NOMO-1 (cell line): ENCODE data around the gene SYNM.

Experiments used
- DNase-seq, 2 experiments: peaks; one replicate each; lab custom pipeline; 2025; ENCODE audit not compliant: unreplicated experiment in 2 of 2; lab: John Stamatoyannopoulos, UW

Gene SYNM

DNA sequence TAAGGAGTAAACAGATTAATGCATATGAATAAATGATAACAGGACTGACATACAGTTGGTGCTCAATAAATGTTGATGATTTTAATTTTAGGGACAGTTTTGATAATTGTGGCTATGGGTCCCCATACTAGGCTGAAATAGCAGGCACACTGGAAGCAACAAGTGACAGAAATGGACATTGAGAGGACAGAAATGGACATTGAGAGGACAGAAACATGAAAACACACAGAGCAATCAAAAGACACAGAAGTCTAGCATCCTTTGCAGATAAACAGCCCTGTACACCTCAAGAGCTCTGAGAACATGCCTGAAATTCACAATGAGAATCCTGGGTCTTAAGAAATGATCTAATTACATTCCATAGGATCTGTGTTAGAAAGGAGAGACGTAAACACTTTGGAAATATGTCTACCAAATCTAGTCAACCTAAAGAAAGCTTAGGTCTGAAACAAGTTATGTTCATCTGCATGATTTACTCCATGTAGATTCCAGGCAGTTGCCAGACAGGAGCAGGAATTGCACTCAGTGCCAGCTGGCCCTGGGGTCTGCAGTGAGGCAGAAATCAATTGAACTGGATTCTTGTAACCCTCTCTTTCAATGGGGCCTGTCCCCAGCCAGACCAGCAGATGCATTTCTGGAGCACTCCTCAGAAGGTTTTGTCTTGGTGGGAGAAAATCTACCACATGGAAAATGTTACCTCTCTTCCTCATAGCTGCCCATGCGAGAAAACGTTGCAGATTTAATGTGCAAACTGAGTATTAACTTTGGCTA is 60.3 kb downstream of the SYNM start:
- no peak for DNase-seq

DNA sequence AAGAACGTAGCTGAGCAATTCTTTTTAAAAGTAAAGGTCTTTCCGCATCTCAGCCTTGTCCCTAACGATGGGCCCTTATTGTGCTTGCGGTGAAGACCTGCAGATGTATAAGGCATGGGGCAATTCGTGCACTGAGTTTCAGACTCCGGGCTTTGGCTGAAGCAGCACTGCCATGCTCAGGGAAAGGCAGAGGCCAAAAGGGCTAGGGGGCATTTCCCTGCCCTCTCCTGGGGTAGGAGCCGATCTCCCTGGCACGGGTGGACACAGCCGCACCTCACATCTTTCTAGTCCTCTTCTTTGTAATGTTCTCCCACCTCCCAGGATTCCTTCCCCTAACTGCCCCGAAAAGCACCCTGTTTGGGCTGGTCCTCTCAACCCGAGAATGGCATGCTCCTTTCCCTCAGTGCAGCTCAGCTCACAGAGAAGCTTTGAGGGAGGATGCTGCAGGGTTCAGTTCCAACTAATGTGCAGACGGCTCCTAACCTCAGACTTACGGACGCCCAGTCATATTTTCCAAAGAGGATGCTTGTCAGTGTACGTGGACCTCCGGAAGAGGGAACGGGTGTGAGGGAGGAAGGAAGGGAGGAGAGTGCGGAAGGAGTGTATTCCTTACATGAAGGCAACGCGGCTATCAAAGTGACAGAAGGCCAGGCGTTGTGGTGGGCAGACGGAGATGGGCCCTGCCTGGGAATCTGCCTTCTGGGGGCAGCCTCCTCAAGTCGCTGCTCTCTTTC is 61.2 kb downstream of the SYNM start:
- no peak for DNase-seq

GRCh38 chr15:99167201-99167600 is 62.3 kb downstream of the SYNM start:
- no peak for DNase-seq

DNA sequence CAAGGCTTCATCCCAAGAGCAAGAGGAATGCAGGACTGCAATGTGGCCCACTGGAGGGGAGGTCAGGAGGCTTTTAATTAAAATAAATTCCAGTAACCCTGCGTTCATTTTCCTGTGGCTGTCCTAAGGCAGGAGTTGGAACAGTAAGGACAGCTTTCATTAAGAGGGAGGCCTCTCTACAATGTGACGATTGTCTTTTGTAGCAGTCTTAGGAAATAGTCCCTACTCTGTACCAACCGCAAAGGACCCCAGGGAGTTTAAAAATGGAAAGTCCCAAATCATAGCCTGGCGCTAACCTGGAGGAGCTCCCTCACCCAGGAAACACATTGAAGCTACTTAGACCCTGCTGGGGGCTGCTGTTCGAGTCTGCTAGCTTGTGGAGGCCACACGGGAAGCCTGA is 62.8 kb downstream of the SYNM start:
- no peak for DNase-seq

- DNase-seq = no peak
These were observed 64.0 kb downstream of the SYNM start for GRCh38 chr15:99168601-99169580.

DNA sequence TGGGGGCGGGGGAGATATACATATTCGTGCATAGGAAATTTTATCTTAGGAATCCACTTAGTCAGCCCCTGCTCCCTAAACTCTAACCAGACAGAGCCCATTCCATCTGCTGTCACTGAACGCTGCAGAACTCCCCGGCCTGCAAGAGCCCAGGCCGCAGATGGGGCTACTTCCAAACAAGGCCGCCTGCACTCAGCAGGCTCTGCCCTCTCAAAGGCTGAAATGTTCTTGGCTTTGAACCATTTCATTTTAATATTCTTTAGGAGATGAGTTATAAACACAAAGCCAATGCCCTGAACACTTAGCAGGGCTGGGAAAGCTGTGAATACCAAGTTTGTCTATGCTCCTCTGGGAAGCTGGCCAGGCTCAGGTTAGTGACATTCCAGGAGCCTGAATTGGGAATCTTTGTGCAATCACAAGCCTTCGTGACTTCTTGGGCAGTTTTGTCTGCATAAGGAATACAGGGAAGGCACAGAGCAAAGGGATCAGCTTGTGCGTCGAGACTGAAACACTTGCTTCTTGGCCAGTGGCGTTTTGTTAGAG is 65.0 kb downstream of the SYNM start:
- no peak for DNase-seq

GRCh38 chr15:99170476-99171065 is 65.7 kb downstream of the SYNM start:
- no peak for DNase-seq

DNA sequence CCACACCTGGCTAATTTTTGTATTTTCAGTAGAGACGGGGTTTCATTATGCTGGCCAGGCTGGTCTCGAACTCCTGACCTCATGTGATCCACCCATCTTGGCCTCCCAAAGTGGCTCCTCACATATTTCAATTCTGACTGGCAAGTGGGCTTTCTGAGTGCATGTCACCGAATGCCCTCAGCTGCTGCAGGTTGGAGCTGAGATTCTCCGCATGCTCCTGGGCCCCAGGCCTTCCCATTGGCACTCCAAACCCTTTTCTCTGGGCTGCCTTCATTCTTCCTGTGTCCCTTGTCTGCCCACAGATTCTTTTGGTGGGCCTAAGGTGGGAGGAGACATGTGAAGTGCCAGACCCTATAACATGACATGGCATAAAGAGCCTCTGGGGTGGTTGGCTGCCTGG is 67.3 kb downstream of the SYNM start:
- no peak for DNase-seq

GRCh38 chr15:99172989-99173388 is 68.1 kb downstream of the SYNM start:
- DNase-seq = no peak

DNA sequence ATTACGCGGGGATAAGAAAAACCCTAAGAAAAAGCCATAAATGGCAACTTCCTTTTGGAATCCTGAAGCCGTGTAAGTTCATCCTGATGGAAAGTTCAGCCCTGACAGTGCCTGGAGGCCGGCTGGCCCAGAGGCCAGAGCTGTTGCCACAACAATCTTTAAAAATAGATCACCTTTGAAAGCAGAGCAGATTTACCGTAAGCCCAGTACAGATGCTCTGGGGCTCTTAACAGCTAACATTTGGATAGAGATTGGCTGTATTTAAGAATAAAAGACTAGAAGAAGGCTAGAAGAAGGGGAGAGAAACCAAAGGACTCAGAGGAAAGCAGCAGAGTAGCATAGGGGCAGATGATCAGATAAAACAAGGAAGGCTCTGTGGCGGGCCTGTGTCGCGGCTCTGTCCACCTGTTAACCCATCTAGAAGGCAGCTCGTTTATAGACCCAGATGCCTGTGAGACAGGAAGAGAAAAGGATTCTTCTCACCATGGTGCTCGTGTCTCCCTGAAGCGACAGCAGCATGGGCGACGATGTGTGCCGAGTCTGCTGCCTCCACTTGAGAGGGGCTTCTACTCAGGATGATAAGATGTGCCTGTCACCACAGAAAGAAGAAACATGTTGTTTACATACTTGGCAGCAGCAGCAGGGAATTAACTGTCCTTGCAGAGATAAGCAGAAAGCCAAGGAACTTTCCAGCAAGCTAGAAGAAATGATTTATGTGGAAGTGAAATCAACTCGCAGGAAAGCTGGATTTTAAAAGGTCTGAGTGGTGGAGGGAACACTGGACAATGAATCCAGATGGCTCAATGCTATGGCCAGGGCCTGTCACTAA is 69.9 kb downstream of the SYNM start:
- DNase-seq = no peak

DNA sequence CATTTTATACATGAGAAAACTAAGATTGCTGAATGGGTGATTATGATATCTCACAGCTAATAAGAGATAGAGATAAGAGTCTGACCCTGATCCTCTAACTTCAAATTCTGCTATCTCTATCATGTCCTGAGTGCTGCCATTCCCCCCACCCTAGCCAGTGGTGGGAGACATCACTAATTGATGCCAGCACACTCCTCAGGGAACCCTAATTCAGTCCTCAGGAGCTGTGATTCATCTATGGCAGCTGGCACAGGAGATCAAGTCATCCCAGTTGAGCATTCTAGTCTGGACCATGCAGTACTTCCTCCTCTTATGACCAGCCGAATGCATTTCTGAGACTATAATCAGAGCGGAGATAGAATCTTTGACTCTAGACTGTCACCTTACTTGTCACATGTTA is 71.9 kb downstream of the SYNM start:
- DNase-seq = no peak

DNA sequence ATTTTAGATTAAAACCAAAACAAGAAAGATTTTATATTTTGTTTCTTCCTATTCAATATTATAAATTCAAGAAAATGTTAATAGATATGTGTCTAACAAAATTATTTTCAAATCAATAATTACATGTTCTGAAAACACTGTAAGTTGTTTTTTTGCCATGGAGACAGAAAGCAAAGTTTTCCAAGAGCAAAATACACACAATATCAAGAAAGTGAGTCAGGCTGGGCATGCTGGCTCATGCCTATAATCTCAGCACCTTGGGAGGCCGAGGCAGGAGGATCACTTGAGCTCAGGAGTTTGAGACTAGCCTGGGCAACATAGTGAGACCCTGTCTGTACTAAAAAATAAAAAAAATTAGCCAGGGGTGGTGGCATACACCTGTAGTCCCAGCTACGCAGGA is 72.8 kb downstream of the SYNM start:
- no peak for DNase-seq

- DNase-seq = no peak
These were observed 75.4 kb downstream of the SYNM start for GRCh38 chr15:99180086-99180963.

DNA sequence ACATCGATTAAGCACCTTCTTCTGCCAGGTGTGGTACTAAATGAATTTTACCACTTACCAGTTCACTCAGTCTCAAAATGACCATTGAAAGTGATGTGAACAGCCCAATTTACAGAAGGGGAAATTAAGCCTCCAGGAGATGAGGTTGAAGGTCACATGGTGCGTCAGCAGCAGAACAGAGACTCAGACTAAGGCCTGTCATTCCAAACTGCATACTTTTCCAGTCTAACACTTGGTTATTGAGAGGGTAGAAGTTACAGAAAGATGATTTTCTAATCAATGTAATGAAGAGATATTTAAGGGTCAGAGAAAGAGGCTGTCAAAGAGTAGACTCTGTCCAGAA is 76.1 kb downstream of the SYNM start:
- DNase-seq = no peak

DNA sequence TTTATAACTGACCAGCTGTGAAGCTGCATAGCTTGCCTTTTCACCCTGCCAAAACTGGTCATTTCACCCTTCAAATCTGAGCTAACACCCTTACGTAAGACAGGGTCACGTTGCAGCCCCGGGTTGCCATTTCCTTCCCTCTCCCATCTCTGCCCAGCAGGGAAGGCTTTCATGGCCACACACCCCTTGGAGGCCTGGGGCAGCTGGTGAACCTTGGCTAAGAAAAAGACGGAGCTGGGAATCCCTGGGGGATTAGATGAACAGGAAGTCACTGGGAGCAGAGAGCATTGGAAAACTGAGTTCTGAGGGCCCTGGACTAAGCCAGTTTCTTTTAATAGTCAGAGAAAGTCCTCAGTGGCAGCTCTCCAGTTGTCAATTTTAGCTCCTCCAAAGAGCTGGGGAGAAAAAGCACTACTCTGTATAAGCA is 76.7 kb downstream of the SYNM start:
- no peak for DNase-seq

- DNase-seq = no peak
These were observed 77.9 kb downstream of the SYNM start for GRCh38 chr15:99182791-99183190.
